ENCODE results near the gene FGF19.

The FGF19 gene

DNA sequence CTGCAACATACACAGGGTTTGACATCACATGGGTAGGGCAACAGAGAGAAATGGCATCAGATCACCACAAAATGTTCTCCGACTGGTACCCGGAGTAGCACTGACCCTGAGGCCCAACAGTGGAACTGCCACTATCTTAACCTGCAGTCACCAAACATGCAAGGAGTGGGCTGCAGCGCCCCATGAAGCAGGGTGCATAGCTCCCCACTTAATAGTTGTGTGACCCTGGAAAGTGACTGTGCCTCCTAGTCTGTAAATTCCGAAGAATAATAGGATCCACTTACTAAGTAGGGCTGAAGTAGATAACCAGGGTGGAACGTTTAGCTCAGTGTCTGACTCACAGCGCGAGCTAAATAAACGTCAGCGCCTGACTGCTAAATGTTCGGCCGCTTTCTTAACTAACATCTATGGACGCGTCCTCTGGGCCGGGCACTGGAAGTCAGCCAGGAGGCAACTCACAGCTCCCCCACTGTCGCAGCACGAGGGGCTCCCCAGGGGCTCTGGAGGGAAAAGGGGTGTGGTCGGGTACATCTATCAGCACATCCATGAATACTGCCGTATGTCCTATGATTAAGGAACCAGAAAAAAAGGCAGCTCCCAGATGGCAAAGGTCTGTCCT is 29.4 kb downstream of the FGF19 start:
- in situ Hi-C loops (cut with MboI; ENCODE audit: low sequenced_read_pairs) = loop anchor here (25.0 kb wide), 1 partner anchor 562 kb away; no protein-coding TSS in a partner anchor

DNA sequence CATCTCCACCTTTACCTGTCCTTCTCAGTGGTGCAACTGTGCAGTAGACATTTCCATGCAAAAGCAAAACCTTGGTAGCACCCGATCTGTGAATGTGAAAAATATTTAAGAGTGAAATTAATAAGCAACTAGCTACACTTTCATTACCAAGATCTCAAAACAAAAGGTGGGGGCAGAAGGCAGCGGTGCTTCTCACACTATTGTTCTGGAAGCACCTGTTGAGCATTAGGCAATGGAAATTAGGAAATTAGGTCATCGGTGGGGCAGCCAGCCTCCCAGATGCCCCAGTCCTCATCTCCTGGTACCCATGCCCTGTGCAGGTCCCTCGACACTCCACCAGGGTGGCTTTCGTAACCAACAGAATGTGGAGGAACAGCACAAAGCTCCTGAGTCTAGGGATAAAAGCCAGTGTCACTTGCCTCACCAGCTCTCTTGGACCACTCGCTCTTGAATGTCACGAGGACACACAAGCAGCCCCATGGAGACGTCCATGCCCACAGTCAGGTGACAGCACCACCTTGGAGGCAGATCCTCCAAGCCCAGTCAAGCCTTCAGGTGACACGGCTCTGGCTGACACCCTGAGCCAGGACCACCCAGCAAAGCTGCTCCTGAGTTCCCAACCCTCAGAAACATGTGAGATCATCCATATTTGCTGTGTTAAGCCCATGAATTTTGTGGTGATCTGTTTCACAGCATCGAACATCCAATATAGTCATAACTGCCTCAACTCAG is 31.9 kb downstream of the FGF19 start:
- in situ Hi-C loops (cut with MboI; ENCODE audit: low sequenced_read_pairs) = loop anchor here (25.0 kb wide), 1 partner anchor 560 kb away; no protein-coding TSS in a partner anchor

DNA sequence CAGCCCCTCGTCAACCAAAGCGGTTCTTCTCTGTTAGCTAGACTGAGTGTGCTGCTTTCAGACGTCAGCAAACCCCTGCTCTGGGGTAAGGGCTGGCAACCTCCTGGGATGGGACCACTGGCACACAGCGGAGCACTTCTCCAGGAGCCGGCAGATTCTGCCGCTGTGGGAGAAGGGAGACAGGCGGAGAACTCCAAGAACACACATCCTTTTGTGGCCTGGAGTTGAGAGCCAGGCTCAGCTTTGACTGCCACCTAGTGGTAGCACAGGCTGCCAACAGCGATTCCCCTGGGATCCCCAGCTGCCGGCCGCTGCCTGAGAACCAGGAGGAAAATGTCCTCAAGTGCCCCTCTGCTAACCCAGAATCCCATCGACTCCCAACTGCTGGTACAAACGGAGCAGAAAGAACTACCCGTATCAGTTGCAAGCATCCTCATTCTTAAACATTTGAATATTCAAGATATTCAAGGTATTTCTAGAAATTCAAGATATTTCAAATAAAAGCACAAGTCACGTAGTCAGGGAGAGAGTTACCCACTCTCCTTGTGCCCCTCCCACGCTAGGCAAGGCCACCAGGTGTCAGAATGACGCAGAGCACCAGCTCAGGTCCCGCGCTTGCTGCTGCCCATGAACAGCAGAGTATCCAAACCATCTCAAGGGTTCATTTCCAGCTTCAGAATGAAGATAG is 33.5 kb downstream of the FGF19 start:
- in situ Hi-C loops (cut with MboI; ENCODE audit: low sequenced_read_pairs) = loop anchor here (25.0 kb wide), 1 partner anchor 558 kb away; no protein-coding TSS in a partner anchor

DNA sequence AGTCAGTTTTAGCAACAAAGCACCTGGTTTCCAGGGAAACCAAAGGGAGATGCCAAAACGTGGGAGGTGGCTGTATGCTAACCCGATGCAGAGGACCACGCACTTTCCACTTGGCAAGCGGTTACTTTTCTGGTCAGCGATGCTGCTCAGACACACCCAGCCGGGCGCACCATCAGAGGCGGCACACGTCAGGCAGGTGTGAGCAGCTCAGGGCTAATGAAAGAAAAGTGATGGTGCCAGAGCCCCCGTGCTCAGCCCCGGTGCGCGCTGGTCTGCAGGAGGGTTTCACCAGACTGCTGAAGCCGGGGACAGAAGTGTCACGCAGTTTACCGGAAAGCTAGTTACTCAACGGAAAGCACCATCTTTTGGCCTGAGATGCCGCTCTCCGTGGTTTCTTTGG is 34.3 kb downstream of the FGF19 start:
- in situ Hi-C loops (cut with MboI; ENCODE audit: low sequenced_read_pairs) = loop anchor here (25.0 kb wide), 1 partner anchor 557 kb away; no protein-coding TSS in a partner anchor

DNA sequence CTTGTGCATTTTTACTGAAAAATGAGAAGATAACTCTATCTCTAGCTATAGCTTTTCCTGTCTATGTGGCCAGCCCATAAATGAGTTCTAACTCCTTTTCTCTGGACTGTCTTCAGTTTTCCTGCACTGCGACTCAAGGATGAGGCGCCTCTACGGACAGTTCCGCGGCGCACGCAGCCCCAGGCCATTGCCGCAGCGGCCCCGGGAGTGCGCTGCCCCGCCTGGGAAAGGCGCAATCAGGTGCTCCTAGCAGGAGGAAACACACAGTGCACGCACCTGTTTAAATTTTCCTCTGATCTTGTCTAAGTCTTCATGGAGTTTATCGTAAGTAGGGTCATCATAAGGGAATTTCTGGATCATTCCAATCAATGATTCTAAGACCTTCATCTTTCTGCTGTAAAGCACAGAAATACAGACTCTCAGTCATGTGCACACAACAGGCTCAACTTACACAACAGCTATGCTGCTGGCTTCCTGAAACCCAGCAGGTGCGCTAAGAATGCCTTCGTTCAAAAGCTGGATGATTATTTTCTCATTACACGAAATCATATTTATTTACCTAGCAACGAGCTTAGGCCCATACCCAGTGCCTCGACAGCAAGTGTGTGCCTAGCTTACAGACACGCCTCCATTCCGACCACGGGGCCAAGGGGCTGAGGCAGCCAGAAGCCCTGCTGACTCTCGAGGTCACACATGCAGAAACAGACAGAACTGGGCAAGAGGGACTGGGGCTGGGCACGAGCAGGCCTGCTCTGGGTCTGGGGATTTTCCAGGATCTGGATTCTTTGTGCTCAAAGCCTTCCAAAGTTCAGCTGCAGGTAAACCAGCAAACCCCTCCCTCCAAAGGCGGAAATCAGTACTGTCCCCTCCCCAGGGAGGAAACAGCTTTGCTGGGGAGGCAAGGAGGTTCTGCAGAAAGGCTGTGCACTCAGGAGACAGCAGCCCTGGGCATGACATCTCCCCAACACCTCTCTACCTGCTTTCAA is 35.9 kb downstream of the FGF19 start:
- in situ Hi-C loops (cut with MboI; ENCODE audit: low sequenced_read_pairs) = loop anchor here (25.0 kb wide), 1 partner anchor 556 kb away; no protein-coding TSS in a partner anchor

DNA sequence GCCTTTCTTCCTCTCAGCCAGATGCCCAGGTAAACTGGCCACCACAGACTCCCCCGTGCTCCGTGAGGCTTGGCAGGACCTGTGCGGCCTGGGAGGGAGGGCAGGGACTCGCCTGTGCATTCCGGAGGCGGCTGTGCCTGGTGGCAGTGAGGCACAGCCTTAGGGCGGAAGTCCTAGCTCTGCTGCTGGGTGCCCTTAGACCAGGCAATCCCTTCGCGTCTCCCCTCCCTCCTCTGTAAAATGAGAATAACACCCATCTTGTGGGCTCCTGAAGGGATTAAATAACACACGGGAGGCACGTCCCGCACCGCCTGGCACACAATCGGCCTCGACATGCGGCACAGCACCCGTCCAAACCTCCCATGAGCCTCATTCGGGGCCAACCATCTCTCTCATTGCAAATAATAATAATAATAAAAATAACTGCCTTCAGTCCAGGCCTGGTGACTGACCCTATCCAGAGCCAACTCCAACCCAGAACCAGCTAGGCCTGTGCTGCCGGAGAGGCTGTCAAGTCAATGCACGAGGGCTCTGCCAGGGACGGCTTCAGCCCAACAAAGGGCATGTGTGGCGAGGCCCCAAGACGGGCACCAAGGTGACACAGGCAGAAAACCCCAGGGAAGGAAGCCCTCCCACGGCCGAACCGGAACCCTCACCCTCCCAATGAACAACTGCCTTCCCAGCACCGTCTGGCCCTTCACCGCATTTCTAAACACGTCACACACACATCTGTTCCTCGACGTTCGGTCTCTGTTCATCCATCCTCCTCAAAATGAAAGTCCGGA is 36.9 kb downstream of the FGF19 start:
- in situ Hi-C loops (cut with MboI; ENCODE audit: low sequenced_read_pairs) = loop anchor here (25.0 kb wide), 1 partner anchor 555 kb away; no protein-coding TSS in a partner anchor

DNA sequence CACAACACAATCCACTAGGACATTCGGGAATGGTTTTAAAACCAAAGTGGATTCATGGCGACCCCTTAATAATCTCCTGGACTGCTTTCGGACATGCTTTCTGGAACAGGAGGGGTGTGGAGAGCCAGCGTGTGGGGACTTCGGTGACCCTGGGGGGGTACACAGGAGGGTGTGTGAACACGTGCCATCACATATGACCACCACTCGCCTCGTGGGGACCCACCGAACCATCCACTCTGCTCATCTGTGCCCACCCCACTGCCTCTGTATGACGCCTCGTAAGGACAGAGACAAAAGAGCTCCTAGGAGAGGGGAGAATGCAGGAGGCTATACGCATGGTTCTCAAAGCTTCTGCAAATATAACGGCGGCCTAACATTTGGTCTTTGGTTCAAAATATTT is 37.6 kb downstream of the FGF19 start:
- in situ Hi-C loops (cut with MboI; ENCODE audit: low sequenced_read_pairs) = loop anchor here (25.0 kb wide), 1 partner anchor 554 kb away; no protein-coding TSS in a partner anchor

DNA sequence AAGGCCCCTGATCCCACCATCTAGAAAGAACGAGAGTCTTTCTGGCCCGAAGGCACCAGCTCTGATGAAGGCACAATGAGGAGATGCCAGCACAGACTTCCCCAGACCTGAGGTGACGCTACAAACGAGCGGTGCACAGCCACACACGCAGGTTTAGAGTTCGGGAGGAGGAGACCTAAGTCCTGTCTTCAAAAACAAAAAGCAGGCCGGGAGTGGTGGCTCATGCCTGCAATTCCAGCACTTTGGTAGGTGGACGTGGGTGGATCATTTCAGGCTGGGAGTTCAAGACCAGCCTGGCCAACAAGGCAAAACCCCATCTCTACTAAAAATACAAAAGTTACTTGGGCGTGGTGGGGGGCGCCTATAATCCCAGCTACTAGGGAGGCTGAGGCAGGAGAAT is 38.2 kb downstream of the FGF19 start:
- in situ Hi-C loops (cut with MboI; ENCODE audit: low sequenced_read_pairs) = loop anchor here (25.0 kb wide), 1 partner anchor 553 kb away; no protein-coding TSS in a partner anchor

DNA sequence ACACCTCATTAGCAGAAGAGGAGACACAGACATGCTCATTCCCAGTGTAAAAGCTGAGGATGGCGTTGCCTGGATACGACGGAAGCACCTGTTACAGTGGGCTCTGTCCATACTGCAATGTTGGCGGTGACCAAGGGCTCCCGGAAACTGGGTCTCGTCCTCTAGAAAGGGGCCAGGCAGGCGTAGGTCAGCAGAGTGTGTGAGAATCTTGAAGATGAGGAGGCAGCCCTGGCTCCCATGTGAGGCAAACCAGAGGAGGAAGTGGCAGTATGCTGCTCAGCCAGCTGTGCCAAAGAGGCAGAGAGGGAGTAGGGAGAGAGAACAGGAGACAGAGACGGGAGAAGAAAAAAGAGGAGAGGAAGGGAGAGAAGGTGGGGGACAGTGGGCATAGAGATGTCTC is 38.9 kb downstream of the FGF19 start:
- in situ Hi-C loops (cut with MboI; ENCODE audit: low sequenced_read_pairs) = loop anchor here (25.0 kb wide), 1 partner anchor 553 kb away; no protein-coding TSS in a partner anchor

DNA sequence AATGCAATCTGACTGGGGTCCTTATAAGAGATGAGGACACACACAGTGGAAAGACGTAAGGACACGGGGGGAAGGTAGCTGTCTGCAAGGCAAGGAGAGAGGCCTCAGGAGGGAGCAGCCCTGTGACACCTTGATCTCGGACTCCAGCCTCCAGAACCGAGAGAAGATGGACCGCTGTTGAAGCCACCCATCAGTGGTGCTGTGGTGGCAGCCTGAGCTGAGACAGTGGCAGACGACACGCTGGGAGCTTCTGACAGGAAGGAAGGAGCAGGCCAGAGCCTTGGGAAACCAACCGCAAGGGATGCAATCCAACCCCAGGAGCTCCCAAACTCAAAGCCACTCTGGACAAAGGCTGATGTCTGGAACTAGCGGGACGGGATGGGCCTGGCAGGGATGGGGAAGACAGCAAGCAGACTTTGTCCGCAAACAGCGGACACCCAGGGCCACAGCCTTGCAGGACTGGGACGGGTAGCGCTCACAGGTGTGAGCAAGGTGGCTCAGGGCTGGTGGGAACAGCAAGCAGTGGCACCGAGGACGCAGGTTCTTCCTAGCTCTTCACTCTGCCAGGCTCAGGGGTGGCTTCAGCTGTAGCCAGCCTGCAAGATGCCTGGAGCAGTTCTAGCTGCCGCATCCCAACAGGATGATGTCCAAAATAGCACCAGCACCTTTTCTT is 39.6 kb downstream of the FGF19 start:
- in situ Hi-C loops (cut with MboI; ENCODE audit: low sequenced_read_pairs) = loop anchor here (25.0 kb wide), 1 partner anchor 552 kb away; no protein-coding TSS in a partner anchor

DNA sequence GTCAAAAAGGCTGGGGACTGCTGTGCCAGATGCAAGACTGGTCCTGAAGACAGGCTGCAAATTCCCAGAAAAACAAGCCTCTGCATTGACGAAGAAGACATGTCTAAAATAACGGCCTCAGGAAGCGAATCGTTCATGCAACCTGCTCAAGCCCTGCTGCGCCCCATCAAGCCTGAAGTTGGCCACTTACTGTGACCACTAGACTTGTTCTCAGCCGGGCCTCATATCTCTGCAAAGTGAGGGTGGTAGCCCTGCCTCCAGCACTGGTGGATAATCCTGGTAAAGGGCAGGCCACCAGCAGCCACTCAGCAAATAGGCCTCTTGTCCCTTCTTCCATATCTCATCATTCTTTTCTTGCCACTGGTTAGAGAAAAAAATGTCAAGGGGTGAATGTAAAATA is 40.5 kb downstream of the FGF19 start:
- in situ Hi-C loops (cut with MboI; ENCODE audit: low sequenced_read_pairs) = loop anchor here (25.0 kb wide), 1 partner anchor 551 kb away; no protein-coding TSS in a partner anchor

DNA sequence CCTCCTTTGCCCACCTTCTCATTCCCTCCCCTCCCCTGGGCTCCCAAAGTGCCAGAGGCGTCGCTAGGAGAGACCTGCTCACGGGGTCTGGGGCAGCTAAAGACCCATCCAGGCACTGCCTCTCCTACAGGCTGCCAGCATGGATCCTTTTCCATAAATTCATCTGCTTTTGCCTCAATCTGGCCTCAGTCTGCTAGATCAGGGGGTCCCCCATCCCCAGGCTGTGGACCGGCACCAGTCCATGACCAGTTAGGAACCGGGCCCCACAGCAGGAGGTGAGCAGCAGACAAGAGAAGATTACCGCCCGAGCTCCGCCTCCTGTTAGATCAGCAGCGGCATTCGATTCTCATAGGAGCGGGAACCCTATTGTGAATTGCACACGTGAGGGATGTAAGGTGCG is 41.0 kb downstream of the FGF19 start:
- in situ Hi-C loops (cut with MboI; ENCODE audit: low sequenced_read_pairs) = loop anchor here (25.0 kb wide), 1 partner anchor 551 kb away; no protein-coding TSS in a partner anchor

DNA sequence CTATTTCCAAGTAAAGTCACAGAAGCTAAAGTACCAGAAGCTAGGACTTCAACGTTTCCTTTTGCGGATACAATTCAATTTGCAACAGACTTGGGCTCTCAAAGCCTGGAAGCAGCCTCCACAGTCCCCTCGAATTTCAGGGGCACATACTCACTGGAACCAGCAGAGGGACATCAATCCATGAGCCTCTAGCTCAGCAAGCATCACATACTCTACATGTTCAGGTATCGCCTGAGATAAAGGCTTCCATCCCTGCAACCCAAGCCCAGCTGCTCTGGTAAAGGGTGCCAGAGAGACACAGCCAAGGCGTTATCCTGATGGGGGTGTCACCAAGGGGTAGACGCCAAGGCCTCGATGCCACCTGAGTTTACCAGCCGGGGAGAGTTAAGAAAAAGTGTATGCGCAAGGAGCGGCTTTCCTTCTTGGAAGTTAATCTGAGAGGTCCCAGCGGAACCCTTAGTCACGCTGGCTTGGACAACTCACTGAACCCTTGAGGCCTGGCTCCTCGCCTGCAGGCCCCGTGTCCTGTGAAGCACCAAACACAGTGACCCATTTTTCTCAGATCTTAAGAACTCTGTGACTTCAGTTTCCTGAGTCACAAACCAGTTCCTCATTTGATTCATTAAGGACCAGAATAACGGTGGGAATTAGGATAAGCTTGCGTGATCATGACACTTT is 41.7 kb downstream of the FGF19 start:
- in situ Hi-C loops (cut with MboI; ENCODE audit: low sequenced_read_pairs) = loop anchor here (25.0 kb wide), 1 partner anchor 550 kb away; no protein-coding TSS in a partner anchor

DNA sequence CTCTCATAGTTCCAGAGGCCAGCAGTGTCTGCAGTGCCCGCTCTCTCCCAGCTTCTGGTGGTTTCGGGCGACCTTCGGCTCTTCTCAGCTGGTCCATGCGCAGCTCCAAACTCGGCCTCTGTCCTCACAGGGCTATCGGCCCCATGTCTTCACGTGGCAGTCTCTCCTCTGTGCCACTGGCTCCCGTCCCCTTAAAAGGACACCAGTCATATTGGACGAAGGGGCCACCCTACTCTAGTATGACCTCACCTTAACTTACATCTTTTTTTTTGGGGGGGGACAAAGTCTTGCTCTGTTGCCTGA is 42.5 kb downstream of the FGF19 start:
- in situ Hi-C loops (cut with MboI; ENCODE audit: low sequenced_read_pairs) = loop anchor here (25.0 kb wide), 1 partner anchor 549 kb away; no protein-coding TSS in a partner anchor

DNA sequence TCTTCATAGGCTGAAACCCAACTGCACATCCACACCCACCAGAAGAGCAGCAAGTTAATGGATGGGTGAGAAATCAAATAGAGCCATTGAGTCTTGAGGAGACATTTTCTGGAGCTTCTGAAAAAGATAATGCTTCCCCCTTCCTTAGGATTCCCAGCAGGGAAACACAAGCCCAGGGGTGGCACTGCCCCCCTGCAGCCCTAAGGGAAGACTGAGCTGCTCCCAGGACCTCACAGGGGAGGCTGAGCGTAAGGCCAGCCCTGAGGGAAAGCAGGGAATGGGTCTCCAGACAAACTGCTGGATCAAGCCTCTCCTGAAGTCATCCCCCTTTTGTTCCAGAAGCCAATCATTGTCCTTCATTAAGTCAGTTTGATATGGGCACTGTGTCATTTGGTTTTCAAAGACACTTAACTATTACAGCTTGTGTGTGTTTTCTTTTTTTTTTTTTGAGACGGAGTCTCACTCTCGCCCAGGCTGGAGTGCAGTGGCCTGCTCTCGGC is 43.8 kb downstream of the FGF19 start:
- in situ Hi-C loops (cut with MboI; ENCODE audit: low sequenced_read_pairs) = loop anchor here (25.0 kb wide), 1 partner anchor 548 kb away; no protein-coding TSS in a partner anchor

DNA sequence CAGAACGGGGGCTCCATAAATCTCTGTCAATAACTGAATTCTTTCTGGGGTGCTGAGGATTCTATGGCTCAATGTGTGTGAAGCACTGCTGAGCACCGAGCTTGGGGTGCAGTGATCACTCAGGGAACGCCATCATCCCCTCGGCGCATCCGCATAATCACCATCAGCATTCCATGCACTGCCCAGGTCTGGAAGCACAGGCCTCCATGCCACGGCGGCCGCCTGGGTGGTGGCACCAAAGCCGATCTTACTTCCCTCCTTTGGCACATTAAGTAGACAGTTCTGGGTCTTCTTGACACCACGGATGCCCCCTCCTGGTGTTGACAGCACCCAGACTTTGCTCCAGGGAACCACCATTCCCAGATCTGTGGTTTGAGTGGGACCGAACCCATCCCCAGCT is 44.2 kb downstream of the FGF19 start:
- in situ Hi-C loops (cut with MboI; ENCODE audit: low sequenced_read_pairs) = loop anchor here (25.0 kb wide), 1 partner anchor 547 kb away; no protein-coding TSS in a partner anchor

DNA sequence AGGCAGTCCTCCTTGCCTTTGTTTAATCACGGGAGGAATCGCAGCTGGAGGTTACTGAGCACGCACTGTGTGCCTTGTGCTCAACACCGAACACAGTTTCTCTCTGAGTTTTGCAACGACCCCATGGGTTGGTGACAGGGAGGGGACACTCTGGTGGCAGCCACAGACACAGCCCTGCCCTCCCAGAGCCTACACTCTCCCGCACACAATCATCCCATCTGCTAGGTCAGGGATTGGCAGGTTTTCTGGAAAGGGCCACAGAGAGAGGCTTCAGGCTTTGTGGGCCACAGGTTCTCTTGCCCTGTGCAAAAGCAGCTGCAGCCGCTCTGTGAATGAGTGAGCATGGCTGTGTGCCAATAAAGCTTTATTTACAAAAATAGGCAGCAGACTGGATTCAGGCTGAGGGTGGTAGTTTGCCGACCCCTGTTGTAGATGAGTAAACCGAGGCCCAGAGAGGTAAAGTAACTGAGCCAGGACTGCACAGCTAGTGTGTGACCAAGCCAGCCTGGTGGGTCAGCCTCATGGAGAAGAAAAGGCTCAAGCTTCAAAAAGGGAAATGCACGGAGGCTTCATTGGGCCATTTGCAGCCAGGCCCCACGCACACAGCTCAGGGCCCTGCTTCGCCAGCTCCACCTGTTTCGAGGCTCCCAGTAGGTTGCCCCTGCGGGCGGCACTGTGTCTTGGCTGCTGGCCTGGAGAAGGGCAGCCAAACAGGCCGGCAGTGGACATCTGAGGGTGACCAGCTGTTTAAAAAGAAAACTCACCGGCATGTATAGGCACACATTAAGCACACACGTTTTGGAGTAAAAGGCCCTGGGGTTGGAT is 45.0 kb downstream of the FGF19 start:
- in situ Hi-C loops (cut with MboI; ENCODE audit: low sequenced_read_pairs) = loop anchor here (25.0 kb wide), 1 partner anchor 547 kb away; no protein-coding TSS in a partner anchor

Measured in hTERT RPE-1 (cell line).